ENCODE results near the gene MPRIP. TPM values are rescaled to one million over a fixed set of nuclear protein-coding genes. Genes with fewer than 3 reads are reported as not detected.

Gene MPRIP
- total RNA-seq, 1 experiment from 2014 or later = 132 TPM

- DNase-seq = no peak
- Histone ChIP-seq H3K23ac (ENCODE audit: insufficient read length, low read depth, low read length) (no peak overlapping the region), H2AK5ac (ENCODE audit: insufficient read length, low read length) (no peak overlapping the region), H3K27me3 (ENCODE audit: insufficient read depth, low read length) (no peaks in the 10 kb centered on the region), H3K14ac (ENCODE audit: insufficient read depth, low read length) (no peak overlapping the region), H2BK120ac (ENCODE audit: low read depth, low read length, poor library complexity, severe bottlenecking) (no peak overlapping the region), H4K20me1 (ENCODE audit: control insufficient read depth, insufficient read depth, insufficient read length) (no peaks in the 10 kb centered on the region), H2BK15ac (ENCODE audit: low read depth, low read length) (no peak overlapping the region), H4K8ac (replicated peaks; ENCODE audit: insufficient read length, low read depth, low read length) (no peak overlapping the region), H3K4ac (ENCODE audit: low read depth, low read length) (no peak overlapping the region), H2AFZ (ENCODE audit: low read length) (no peak overlapping the region), H3K23me2 (ENCODE audit: insufficient read length, low read depth, low read length, poor library complexity, severe bottlenecking) (no peaks in the 10 kb centered on the region), H2BK20ac (ENCODE audit: low read depth, low read length, poor library complexity, severe bottlenecking) (no peak overlapping the region), H4K5ac (ENCODE audit: insufficient read length, low read depth, low read length) (no peak overlapping the region), H3K27ac (ENCODE audit: insufficient read length, low read depth, low read length) (no peak overlapping the region), H2BK5ac (ENCODE audit: insufficient read length, low read length) (no peak overlapping the region), H3K4me2 (ENCODE audit: insufficient read depth, insufficient read length, low read length) (no peak overlapping the region), H3K9ac (ENCODE audit: extremely low read depth, insufficient read length, low read length) (no peak overlapping the region), H3K18ac (ENCODE audit: insufficient read length, low read depth, low read length) (no peak overlapping the region), H3T11ph (ENCODE audit: low read length) (no peak overlapping the region), H3K9me3 (ENCODE audit: control insufficient read depth, low read depth, low read length) (no peaks in the 10 kb centered on the region), H2BK12ac (ENCODE audit: insufficient read length, low read depth, low read length) (no peak overlapping the region), H4K91ac (ENCODE audit: insufficient read length, low read depth, low read length) (no peak overlapping the region), H3K79me2 (ENCODE audit: insufficient read depth, low read length) (no peaks in the 10 kb centered on the region), H3K56ac (ENCODE audit: insufficient read length, low read depth, low read length) (no peak overlapping the region), H3K4me1 (ENCODE audit: insufficient read depth, low read length) (no peaks in the 10 kb centered on the region), H3K79me1 (ENCODE audit: insufficient read depth, low read depth, low read length, poor library complexity, severe bottlenecking) (no peaks in the 10 kb centered on the region)
- no peak for TF ChIP-seq CTCF (conservative IDR thresholded peaks at IDR 0.05)
- no CpG with 5 or more reads among the region's 5 CpGs for WGBS (ENCODE audit: extremely low coverage, insufficient read length, low lambda C conversion rate)
- Mint-ChIP-seq H3K4me3 (no peak overlapping the region), H3K27me3 (ENCODE audit: low read depth) (no peaks in the 10 kb centered on the region), H3K27ac (peak overlapping the region in 1 of 3 experiments; percentile 39; a peak in 2 of 7 replicates), H3K36me3 (ENCODE audit: insufficient read depth in 1 of 3, low read depth in 3 of 3) (peaks cover 18 to 56% (median 36%) of the 10 kb centered on the region in 3 experiments; a peak in 6 of 7 replicates), H3K4me1 (peaks cover 2 to 16% of the 10 kb centered on the region in 2 experiments; a peak in 2 of 4 replicates), H3K9me3 (no peaks in the 10 kb centered on the region)
Observed at GRCh38 chr17:17168401-17168800, 126.1 kb downstream of the MPRIP start.

Data from H9 (cell line).